Measurements from ENCODE around the gene PCNX1. TPM values are rescaled to one million over a fixed set of nuclear protein-coding genes. Genes with fewer than 3 reads are reported as not detected.
"Not testable (repeated sequence)": the region's sequence is repeated elsewhere in the genome, so short reads cannot be mapped to it uniquely, and the experiment has no call there.

PCNX1 gene
- total RNA-seq, 1 experiment from 2014 or later = 7.7 TPM

GRCh38 chr14:70988452-70988851 is 81.2 kb downstream of the PCNX1 start:
- in situ Hi-C loops (cut with HindIII; ENCODE audit: low pct_unique_long_range_greater_than_20kb, low sequenced_read_pairs) = no loop called here
- DNase-seq (ENCODE audit: low read depth) = no peak

- DNase-seq (ENCODE audit: low read depth) = no peak
- in situ Hi-C loops (cut with HindIII; ENCODE audit: low pct_unique_long_range_greater_than_20kb, low sequenced_read_pairs) = no loop called here
Observed at GRCh38 chr14:70993931-70994330, 86.7 kb downstream of the PCNX1 start.

DNA sequence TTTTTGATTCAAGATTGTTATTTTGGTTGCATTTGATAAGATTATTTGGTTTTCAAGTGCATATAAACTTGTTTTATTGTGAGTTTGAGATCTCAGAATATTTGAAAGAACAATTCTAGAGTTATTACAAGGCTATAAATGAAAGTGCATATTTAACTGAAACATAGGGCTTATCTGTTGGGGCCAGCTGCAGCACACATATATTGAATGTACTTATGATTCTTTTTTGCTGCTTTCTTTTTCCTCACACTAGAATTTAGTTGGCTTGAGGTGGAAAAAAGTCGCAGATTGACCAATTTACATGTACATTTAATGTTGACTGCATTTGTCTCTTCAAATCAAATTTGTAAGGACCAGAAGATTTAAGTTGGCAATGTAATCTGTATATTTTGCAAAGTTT is 88.0 kb downstream of the PCNX1 start:
- in situ Hi-C loops (cut with HindIII; ENCODE audit: low pct_unique_long_range_greater_than_20kb, low sequenced_read_pairs) = no loop called here
- DNase-seq (ENCODE audit: low read depth) = no peak

DNA sequence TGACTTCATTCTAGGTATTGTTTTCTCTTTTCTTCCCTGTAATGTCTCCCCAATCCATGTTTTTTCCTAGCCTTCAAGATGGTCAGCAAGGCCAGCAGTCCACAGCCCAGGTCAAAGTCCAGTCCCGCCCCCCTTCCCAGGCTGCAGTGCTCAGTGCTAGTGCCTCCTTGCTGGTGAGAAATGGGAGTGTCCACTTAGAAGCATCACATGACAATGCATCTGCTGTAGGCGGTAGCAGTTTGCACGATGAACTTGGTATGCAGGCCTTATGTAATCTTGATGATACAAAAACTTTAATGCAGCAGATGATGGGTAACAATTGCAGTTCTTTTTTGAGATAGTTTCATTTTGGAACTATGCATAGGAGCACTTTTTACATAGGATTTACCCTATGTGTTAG is 88.4 kb downstream of the PCNX1 start:
- in situ Hi-C loops (cut with HindIII; ENCODE audit: low pct_unique_long_range_greater_than_20kb, low sequenced_read_pairs) = no loop called here
- peak; percentile 46 for DNase-seq (ENCODE audit: low read depth)

- in situ Hi-C loops (cut with HindIII; ENCODE audit: low pct_unique_long_range_greater_than_20kb, low sequenced_read_pairs) = no loop called here
Observed at GRCh38 chr14:70999117-70999516, 91.9 kb downstream of the PCNX1 start.

DNA sequence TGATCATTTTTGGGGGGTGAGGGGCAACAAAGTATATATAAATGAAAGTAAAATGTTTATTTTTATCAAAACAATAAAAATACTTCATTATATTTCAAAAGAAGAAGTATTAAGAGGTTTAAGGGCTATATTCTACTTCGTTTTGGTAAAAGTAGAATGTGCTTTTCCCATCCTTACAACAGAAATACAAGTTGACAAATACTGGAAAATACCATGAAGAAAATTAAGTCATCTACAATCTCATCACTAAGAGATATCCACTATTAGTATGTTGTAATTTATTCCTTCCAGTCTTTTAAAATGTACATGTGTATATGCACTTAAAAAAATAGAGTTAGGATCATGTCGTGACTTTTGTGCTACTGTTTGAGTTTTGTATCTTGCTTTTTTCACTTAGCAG is 92.8 kb downstream of the PCNX1 start:
- in situ Hi-C loops (cut with HindIII; ENCODE audit: low pct_unique_long_range_greater_than_20kb, low sequenced_read_pairs) = no loop called here

More at GRCh38 chr14:70999117-70999516, 91.9 kb downstream of the PCNX1 start:
- no peak for DNase-seq (ENCODE audit: low read depth)

DNA sequence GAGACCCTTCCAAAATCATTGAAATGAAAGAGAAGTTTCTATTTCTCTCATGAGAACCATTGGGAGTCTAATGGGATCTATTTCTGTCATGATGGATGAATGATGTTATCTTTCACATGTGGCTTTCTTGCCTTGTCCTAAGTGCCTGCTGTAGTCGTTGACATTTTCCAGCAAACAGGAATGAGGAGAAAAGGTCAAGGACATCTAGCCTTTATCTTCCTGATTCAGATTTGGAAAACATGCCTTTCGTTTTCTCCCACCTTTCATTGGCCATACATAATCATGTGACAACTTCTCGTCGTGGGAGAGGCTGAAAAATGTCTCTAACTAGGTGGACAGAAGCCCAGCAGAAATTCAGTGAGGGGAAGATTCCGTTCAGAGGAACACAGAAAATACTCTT is 94.5 kb downstream of the PCNX1 start:
- no peak for DNase-seq (ENCODE audit: low read depth)
- in situ Hi-C loops (cut with HindIII; ENCODE audit: low pct_unique_long_range_greater_than_20kb, low sequenced_read_pairs) = no loop called here

More for the DNA sequence above, 92.8 kb downstream of the PCNX1 start:
- DNase-seq (ENCODE audit: low read depth) = no peak

- in situ Hi-C loops (cut with HindIII; ENCODE audit: low pct_unique_long_range_greater_than_20kb, low sequenced_read_pairs) = no loop called here
- no peak for DNase-seq (ENCODE audit: low read depth)
Observed at GRCh38 chr14:71003156-71003555, 95.9 kb downstream of the PCNX1 start.

DNA sequence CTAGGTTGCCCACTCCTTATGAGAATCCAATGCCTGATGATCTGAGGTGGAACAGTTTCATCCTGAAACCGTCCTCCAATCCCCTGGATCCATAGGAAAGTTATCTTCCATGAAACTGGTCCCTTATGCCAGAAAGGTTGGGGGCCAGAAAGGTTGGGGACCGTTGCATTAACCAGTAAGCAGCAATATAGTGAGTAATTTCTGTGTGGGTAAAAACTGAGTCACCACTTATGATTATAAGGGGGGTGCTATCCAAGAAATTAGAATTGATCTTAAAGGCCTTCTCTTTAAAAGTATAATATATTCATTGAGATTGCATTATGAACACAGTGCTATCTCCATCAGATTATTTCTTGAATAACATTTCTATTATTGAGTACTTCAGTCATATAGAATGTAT is 97.2 kb downstream of the PCNX1 start:
- DNase-seq (ENCODE audit: low read depth) = no peak
- in situ Hi-C loops (cut with HindIII; ENCODE audit: low pct_unique_long_range_greater_than_20kb, low sequenced_read_pairs) = no loop called here

DNA sequence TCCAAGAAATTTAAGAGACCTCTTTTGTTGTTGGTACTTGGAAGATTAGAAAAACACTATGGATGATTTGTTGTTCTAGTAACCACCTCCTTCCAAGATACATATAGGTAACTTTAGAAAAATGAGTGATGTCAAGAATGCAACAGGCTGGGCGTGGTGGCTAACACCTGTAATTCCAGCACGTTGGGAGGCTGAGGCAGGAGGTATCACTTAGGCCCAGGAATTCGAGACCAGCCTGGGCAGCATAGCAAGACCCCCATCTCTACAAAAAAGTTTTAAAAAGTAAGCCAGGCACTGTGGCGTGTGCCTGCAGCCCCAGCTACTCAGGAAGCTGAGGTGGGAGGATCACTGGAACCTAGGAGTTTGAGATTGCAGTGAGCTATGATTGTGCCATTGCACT is 97.8 kb downstream of the PCNX1 start:
- DNase-seq (ENCODE audit: low read depth) = no peak
- in situ Hi-C loops (cut with HindIII; ENCODE audit: low pct_unique_long_range_greater_than_20kb, low sequenced_read_pairs) = no loop called here

- no peak for DNase-seq (ENCODE audit: low read depth)
- in situ Hi-C loops (cut with HindIII; ENCODE audit: low pct_unique_long_range_greater_than_20kb, low sequenced_read_pairs) = no loop called here
Observed at GRCh38 chr14:71006200-71006563, 98.9 kb downstream of the PCNX1 start.

DNA sequence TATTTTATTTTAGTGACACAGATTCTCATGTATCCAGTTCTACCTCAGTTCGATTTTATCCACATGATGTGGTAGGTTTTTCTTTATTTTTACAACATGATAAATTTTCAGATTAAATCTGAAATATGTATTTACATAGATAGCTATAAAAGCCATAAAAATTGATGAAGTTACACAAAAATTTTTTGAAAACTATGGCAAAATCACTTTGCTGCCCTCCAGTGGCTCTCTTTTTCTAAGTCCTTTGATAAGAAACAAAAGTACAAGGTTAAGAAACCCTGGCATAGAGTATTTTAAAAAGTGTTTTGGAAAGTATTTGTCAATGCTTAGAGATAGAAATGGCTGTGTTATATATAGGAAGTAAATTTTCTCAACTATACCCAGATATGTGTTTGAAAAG is 104.2 kb downstream of the PCNX1 start:
- DNase-seq (ENCODE audit: low read depth) = no peak
- in situ Hi-C loops (cut with HindIII; ENCODE audit: low pct_unique_long_range_greater_than_20kb, low sequenced_read_pairs) = no loop called here

DNA sequence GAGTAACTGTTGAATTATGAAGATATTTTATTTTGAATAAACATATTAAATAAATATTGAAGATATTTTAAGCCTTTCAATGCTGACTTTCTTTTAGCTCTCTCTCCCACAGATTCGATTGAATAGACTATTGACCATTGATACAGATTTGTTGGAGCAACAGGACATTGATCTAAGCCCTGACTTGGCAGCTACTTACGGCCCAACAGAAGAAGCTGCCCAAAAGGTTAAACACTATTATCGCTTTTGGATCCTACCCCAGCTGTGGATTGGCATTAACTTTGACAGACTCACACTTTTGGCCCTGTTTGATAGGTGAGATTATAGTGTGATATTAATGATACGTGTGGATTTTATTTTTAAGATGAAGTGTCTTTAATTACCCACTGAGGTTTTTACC is 105.6 kb downstream of the PCNX1 start:
- DNase-seq (ENCODE audit: low read depth) = no peak
- in situ Hi-C loops (cut with HindIII; ENCODE audit: low pct_unique_long_range_greater_than_20kb, low sequenced_read_pairs) = no loop called here

DNA sequence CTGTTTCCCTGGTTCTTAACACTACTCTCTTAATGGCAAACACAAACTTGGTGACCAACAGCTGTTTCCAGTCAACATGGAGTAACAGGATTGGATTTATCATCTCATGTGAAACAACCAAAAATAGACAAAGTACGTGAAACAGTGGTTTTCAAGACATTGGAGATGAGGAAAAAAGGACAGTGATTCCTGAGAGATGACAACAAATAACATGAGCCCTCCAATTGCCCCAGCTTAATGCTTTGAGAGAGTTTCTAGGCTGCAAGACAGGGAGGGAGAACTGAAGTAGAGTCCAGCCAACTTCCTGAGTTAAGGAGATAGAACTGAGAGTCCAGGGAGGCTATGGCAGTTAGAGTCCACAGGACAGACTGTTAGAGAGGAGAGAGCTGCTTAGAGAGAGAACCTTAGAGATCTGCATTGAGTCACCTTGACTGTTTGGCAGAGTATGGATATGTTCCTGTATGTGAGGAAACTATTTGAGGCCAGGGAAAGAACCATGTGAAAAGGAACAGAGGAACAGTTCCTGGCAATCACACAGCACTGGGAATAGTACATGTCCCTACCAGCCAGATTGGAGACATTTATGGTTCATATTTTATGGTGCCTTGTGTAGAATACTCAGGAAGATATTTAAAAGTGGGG is 106.4 kb downstream of the PCNX1 start:
- in situ Hi-C loops (cut with HindIII; ENCODE audit: low pct_unique_long_range_greater_than_20kb, low sequenced_read_pairs) = no loop called here
- DNase-seq (ENCODE audit: low read depth) = no peak

DNA sequence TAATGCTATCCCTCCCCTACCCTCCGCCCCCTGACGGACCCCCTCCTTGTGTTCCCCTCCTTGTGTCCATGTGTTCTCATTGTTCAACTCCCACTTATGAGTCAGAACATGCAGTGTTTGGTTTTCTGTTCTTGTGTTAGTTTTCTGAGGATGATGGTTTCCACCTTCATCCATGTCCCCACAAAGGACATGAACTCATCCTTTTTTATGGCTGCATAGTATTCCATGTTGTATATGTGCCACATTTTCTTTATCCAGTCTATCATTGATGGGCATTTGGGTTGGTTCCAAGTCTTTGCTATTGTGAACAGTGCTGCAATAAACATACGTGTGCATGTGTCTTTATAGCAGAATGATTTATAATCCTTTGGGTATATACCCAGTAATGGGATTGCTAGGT is 112.7 kb downstream of the PCNX1 start:
- in situ Hi-C loops (cut with HindIII; ENCODE audit: low pct_unique_long_range_greater_than_20kb, low sequenced_read_pairs); DNase-seq (ENCODE audit: low read depth): not testable (repeated sequence)

DNA sequence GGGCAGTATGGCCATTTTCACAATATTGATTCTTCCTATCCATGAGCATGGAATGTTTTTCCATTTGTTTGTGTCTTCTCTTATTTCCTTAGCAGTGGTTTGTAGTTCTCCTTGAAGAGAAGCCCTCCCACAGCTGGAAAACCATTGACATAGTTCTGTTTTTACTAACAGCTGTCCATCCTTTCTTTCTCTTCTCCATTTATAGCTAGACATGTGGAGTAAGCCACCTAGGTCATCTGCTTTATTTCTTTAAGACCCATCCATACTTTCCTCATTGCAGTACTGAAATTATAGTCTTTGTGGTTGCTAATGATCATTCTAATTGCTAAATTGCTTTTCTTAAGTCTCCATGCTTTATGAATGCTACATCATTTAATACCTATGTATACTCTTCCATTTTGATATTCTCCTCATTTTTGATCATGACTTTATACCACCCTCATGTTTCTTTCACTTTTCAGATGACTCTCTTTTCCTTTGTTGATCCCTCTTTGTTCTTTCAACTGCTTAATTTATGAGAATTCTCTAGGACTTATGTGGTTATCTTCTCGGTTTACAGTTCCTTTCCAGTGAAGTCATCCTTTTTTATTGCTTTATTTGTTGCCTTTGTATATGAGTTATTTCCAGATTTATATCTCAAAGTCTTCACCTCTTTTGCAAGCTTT is 114.2 kb downstream of the PCNX1 start:
- no peak for DNase-seq (ENCODE audit: low read depth)
- in situ Hi-C loops (cut with HindIII; ENCODE audit: low pct_unique_long_range_greater_than_20kb, low sequenced_read_pairs) = no loop called here

DNA sequence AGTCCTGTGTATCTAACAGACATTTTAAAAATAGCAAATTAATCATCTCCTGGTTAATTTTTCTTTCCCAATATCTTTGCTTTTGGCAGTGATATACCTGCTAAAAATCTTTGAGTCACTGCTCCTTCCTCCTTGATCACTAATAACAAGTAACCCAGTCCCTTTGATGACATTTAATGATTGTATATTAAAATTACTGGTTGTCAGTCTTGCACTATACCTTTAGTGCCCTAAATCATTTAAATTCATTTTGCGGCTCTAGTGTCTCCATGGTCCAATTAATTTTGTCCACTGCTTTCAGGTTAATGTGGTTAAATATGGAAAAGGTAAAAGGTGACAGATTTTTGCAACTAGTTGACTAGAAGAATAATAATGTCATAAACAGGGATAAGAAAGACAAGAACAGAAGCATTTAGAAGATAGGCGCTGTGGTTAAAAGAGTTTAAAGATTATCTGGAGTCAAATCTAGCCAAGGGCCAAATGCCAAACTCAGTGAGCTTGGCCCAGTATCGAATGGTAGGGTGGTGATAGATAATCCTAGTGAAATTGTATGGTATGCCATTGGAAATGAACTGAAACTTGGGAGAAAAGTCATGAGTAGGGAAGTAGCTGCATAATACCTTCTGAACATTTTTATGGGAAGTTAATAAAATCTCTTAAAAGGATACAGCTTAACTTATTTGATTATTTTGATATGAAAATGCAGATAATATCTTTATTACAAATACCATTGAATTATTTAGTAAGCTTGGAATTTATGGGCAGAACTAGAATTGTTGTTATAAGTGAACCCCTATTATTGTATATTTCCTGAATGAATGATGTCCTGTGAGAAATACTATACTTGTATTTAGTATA is 115.0 kb downstream of the PCNX1 start:
- DNase-seq (ENCODE audit: low read depth) = no peak
- in situ Hi-C loops (cut with HindIII; ENCODE audit: low pct_unique_long_range_greater_than_20kb, low sequenced_read_pairs) = no loop called here

DNA sequence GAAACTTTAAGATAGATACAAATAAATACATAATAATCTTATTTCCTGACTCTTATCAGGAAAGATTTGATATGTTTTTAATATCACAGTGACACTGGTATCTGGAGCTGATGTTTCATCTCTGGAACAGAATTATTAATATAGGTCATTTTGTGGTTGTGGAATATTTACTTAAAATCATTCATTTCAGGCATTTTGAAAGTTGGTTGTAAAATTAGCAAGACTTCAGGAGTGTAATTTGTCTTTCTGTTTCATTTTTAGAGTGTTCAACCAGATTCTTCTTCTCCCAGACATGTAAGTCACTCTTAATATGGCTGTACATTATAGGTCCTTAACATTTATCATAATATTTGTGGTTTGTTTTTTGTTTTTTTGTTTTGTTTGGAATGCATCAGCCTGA is 115.7 kb downstream of the PCNX1 start:
- DNase-seq (ENCODE audit: low read depth) = no peak
- in situ Hi-C loops (cut with HindIII; ENCODE audit: low pct_unique_long_range_greater_than_20kb, low sequenced_read_pairs) = no loop called here

DNA sequence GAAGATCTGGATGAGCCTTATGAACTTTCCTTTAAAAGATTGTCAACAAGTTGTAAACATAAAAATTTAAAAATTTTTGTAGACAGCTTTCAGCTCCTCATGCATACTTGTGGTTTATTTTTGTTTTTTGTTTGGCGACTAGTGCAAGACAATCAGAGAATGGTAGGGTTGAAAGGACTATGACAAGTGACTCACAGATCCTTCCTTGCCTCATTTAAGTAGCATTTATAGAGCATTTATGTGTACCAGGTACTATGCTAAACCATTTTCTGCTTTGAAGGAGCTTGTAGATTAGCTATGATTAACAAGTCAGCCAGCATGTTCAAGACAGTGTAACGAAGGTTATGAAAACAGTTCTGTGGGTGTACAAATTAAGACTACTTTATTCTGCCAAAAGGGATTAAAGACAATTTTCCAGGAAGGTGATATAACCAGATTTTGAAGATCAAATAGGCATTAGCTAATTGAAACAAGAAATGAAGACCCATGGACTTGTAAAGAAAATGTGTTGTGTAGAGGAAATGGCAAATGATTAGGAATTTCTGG is 122.0 kb downstream of the PCNX1 start:
- in situ Hi-C loops (cut with HindIII; ENCODE audit: low pct_unique_long_range_greater_than_20kb, low sequenced_read_pairs) = no loop called here
- no peak for DNase-seq (ENCODE audit: low read depth)
